ENCODE measurements around the gene GABRB2. TPM values are rescaled to one million over a fixed set of nuclear protein-coding genes. Genes with fewer than 3 reads are reported as not detected.
A peak's percentile ranks its signal among the peaks of the same experiment; 100 is the strongest.

The GABRB2 gene
- total and polyA plus RNA-seq, 9 donors: 0.21 to 3.9 (median 1.0) TPM

DNA sequence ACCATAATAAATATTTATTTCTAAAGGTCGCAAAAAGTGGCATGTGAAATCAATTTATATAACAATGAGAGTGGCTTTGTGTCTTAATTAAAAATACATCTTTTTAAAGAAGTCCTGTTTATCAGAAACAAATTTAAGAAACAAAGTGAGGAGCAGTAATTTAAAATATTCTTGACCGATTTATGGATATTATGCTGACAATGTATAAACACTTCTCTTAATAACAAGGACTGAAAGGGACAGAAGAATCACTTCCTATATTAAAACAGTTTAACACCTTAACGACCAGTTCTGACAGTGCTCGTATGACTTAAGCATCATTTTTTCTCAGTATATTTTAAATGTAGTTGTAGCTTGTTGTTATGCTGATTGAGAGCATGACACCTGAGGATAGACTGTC lies 149.1 kb downstream of the GABRB2 start:
- no peaks in the 10 kb centered on the region for H3K9me3 ChIP-seq (replicated peaks; ENCODE audit: control insufficient read depth, low read depth, low read length)
- no peak overlapping the region for H3K27ac ChIP-seq (ENCODE audit: low read length)
- DNase-seq: no peak
- no peaks in the 10 kb centered on the region for H3K36me3 ChIP-seq (ENCODE audit: control insufficient read depth, insufficient read depth, low read length)
- H3K4me1 ChIP-seq (ENCODE audit: control insufficient read depth, insufficient read depth, low read length): peaks cover under 1% of the 10 kb centered on the region
- no peaks in the 10 kb centered on the region for H3K27me3 ChIP-seq (ENCODE audit: control insufficient read depth, insufficient read depth, low read length)
- no peak overlapping the region for H3K4me3 ChIP-seq (ENCODE audit: low read length)
- WGBS (ENCODE audit: insufficient coverage): no CpG with 5 or more reads among the region's 4 CpGs

GRCh38 chr5:161396171-161396570 lies 150.4 kb downstream of the GABRB2 start:
- Histone ChIP-seq H3K9me3 (replicated peaks; ENCODE audit: control insufficient read depth, low read depth, low read length) (no peaks in the 10 kb centered on the region), H3K27ac (ENCODE audit: low read length) (no peak overlapping the region), H3K4me3 (ENCODE audit: low read length) (no peak overlapping the region), H3K27me3 (ENCODE audit: control insufficient read depth, insufficient read depth, low read length) (no peaks in the 10 kb centered on the region), H3K36me3 (ENCODE audit: control insufficient read depth, insufficient read depth, low read length) (no peaks in the 10 kb centered on the region), H3K4me1 (ENCODE audit: control insufficient read depth, insufficient read depth, low read length) (no peaks in the 10 kb centered on the region)
- WGBS (ENCODE audit: insufficient coverage): no CpG with 5 or more reads among the region's 3 CpGs
- peak; percentile 87 for DNase-seq

GRCh38 chr5:161391724-161392123 lies 154.8 kb downstream of the GABRB2 start:
- no CpG with 5 or more reads among the region's 1 CpG for WGBS (ENCODE audit: insufficient coverage)
- Histone ChIP-seq H3K4me3 (ENCODE audit: low read length) (no peak overlapping the region), H3K27me3 (ENCODE audit: control insufficient read depth, insufficient read depth, low read length) (no peaks in the 10 kb centered on the region), H3K27ac (ENCODE audit: low read length) (no peak overlapping the region), H3K36me3 (ENCODE audit: control insufficient read depth, insufficient read depth, low read length) (no peaks in the 10 kb centered on the region), H3K9me3 (replicated peaks; ENCODE audit: control insufficient read depth, low read depth, low read length) (no peaks in the 10 kb centered on the region), H3K4me1 (ENCODE audit: control insufficient read depth, insufficient read depth, low read length) (no peaks in the 10 kb centered on the region)
- DNase-seq: no peak

DNA sequence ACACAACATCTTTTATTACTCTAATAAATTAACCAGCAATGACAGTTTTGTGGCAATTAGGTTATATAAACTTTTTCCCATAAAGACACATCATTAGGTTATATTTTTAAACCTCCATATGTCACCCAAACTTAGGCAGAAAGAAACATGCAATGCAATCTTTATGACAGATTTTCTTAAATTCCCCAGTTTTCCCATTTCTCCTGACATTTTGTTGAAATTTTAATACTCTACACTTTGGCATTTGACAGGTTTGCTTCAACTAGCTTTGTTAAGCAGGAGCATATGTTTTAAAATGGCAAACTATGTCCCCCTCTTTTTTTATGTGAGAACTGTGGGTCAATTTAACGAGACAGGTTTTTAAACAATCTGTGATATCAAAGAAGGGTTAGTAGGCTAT lies 155.5 kb downstream of the GABRB2 start:
- Histone ChIP-seq H3K36me3 (ENCODE audit: control insufficient read depth, insufficient read depth, low read length) (no peaks in the 10 kb centered on the region), H3K4me1 (ENCODE audit: control insufficient read depth, insufficient read depth, low read length) (no peaks in the 10 kb centered on the region), H3K27me3 (ENCODE audit: control insufficient read depth, insufficient read depth, low read length) (no peaks in the 10 kb centered on the region), H3K9me3 (replicated peaks; ENCODE audit: control insufficient read depth, low read depth, low read length) (no peaks in the 10 kb centered on the region), H3K27ac (ENCODE audit: low read length) (no peak overlapping the region), H3K4me3 (ENCODE audit: low read length) (no peak overlapping the region)
- no peak for DNase-seq
- no CpG with 5 or more reads among the region's 1 CpG for WGBS (ENCODE audit: insufficient coverage)

DNA sequence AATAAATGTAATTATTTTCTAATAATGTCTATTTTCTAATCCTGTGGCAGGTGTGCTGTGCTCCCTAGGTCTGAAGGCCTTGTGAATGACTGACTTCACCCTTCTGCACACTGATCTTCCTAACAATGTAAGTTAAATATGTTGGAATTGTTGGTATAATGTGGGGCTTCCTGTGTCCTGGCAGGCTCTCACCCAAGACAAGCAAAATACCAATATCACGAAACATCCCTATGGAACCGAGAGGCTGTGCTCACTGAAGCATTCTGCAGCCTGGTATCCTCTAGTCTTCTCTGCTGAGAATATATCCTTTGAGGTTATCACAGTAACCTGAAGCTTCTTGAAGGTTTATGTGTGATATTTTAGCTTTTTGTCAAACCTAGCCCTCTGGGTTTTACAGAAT lies 159.4 kb downstream of the GABRB2 start:
- H3K9me3 ChIP-seq (replicated peaks; ENCODE audit: control insufficient read depth, low read depth, low read length): no peaks in the 10 kb centered on the region
- no peaks in the 10 kb centered on the region for H3K27me3 ChIP-seq (ENCODE audit: control insufficient read depth, insufficient read depth, low read length)
- WGBS (ENCODE audit: insufficient coverage): 60% methylated on average over 1 of the region's 2 CpGs
- H3K4me3 ChIP-seq (ENCODE audit: low read length): no peak overlapping the region
- no peaks in the 10 kb centered on the region for H3K36me3 ChIP-seq (ENCODE audit: control insufficient read depth, insufficient read depth, low read length)
- H3K4me1 ChIP-seq (ENCODE audit: control insufficient read depth, insufficient read depth, low read length): no peaks in the 10 kb centered on the region
- H3K27ac ChIP-seq (ENCODE audit: low read length): no peak overlapping the region
- DNase-seq: no peak

GRCh38 chr5:161385027-161385426 lies 161.5 kb downstream of the GABRB2 start:
- Histone ChIP-seq H3K36me3 (ENCODE audit: control insufficient read depth, insufficient read depth, low read length) (no peaks in the 10 kb centered on the region), H3K27me3 (ENCODE audit: control insufficient read depth, insufficient read depth, low read length) (no peaks in the 10 kb centered on the region), H3K4me1 (ENCODE audit: control insufficient read depth, insufficient read depth, low read length) (no peaks in the 10 kb centered on the region), H3K27ac (ENCODE audit: low read length) (no peak overlapping the region), H3K9me3 (replicated peaks; ENCODE audit: control insufficient read depth, low read depth, low read length) (no peaks in the 10 kb centered on the region), H3K4me3 (ENCODE audit: low read length) (no peak overlapping the region)
- DNase-seq: peak; percentile 67
- WGBS (ENCODE audit: insufficient coverage): 38% methylated on average over 3 of the region's 4 CpGs

DNA sequence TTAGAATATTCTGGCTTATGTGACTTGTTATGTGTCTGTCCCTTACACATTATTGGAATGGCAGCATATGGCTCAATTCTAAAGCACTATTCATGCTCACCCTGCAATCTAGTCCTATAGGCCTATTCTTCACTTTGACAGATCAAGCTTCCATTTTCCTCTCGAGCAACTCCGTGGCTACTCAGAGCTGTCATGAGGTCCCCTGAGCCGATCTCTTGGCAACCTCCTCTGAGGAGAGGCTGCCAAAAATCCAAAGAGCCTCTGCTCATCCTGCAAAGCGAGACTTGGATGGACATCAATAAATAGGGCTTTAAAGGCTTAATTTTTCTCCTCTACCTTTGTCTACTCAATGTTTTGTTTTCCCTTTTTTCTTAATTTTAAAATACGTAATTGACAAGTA lies 163.8 kb downstream of the GABRB2 start:
- H3K27ac ChIP-seq (ENCODE audit: low read length): no peak overlapping the region
- no peaks in the 10 kb centered on the region for H3K27me3 ChIP-seq (ENCODE audit: control insufficient read depth, insufficient read depth, low read length)
- DNase-seq: peak; percentile 39
- H3K9me3 ChIP-seq (replicated peaks; ENCODE audit: control insufficient read depth, low read depth, low read length): no peaks in the 10 kb centered on the region
- WGBS (ENCODE audit: insufficient coverage): 28% methylated on average over 3 of the region's 5 CpGs
- H3K4me1 ChIP-seq (ENCODE audit: control insufficient read depth, insufficient read depth, low read length): no peaks in the 10 kb centered on the region
- no peaks in the 10 kb centered on the region for H3K36me3 ChIP-seq (ENCODE audit: control insufficient read depth, insufficient read depth, low read length)
- no peak overlapping the region for H3K4me3 ChIP-seq (ENCODE audit: low read length)

- peak; percentile 28 for DNase-seq
- Histone ChIP-seq H3K4me3 (ENCODE audit: low read length) (no peak overlapping the region), H3K9me3 (replicated peaks; ENCODE audit: control insufficient read depth, low read depth, low read length) (no peaks in the 10 kb centered on the region), H3K27ac (ENCODE audit: low read length) (no peak overlapping the region), H3K36me3 (ENCODE audit: control insufficient read depth, insufficient read depth, low read length) (no peaks in the 10 kb centered on the region), H3K4me1 (ENCODE audit: control insufficient read depth, insufficient read depth, low read length) (no peaks in the 10 kb centered on the region), H3K27me3 (ENCODE audit: control insufficient read depth, insufficient read depth, low read length) (no peaks in the 10 kb centered on the region)
- WGBS (ENCODE audit: insufficient coverage): 25% methylated on average over 1 of the region's 1 CpG
Measured at GRCh38 chr5:161380486-161380885, 166.0 kb downstream of the GABRB2 start.

- Histone ChIP-seq H3K4me3 (ENCODE audit: low read length) (no peak overlapping the region), H3K27me3 (ENCODE audit: control insufficient read depth, insufficient read depth, low read length) (no peaks in the 10 kb centered on the region), H3K4me1 (ENCODE audit: control insufficient read depth, insufficient read depth, low read length) (no peaks in the 10 kb centered on the region), H3K27ac (ENCODE audit: low read length) (no peak overlapping the region), H3K9me3 (replicated peaks; ENCODE audit: control insufficient read depth, low read depth, low read length) (no peaks in the 10 kb centered on the region), H3K36me3 (ENCODE audit: control insufficient read depth, insufficient read depth, low read length) (no peaks in the 10 kb centered on the region)
- DNase-seq: no peak
- no CpG with 5 or more reads among the region's 1 CpG for WGBS (ENCODE audit: insufficient coverage)
Measured at GRCh38 chr5:161378701-161379100, 167.8 kb downstream of the GABRB2 start.

DNA sequence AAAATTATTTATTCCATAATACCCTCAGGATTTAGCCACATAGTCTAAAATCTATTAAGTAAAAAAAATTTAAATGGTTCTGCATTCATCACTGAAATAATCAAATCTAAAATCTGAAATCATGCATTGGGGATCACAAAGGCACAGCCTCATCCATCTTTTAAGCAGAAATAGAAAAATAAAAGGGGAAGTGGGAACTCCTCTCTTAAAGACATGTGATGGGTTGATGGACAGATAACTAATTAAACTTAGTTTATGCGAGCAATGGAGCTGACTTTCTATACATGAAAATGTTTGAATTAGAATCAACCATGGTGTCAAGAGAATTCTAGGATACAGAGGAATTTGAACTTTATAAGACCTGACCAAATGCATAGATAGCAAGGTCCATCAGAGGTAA lies 170.5 kb downstream of the GABRB2 start:
- no peaks in the 10 kb centered on the region for H3K27me3 ChIP-seq (ENCODE audit: control insufficient read depth, insufficient read depth, low read length)
- no peaks in the 10 kb centered on the region for H3K36me3 ChIP-seq (ENCODE audit: control insufficient read depth, insufficient read depth, low read length)
- no peak for DNase-seq
- H3K27ac ChIP-seq (ENCODE audit: low read length): no peak overlapping the region
- no peaks in the 10 kb centered on the region for H3K4me1 ChIP-seq (ENCODE audit: control insufficient read depth, insufficient read depth, low read length)
- no peak overlapping the region for H3K4me3 ChIP-seq (ENCODE audit: low read length)
- no peaks in the 10 kb centered on the region for H3K9me3 ChIP-seq (replicated peaks; ENCODE audit: control insufficient read depth, low read depth, low read length)
- WGBS (ENCODE audit: insufficient coverage): no CpG with 5 or more reads among the region's 1 CpG

DNA sequence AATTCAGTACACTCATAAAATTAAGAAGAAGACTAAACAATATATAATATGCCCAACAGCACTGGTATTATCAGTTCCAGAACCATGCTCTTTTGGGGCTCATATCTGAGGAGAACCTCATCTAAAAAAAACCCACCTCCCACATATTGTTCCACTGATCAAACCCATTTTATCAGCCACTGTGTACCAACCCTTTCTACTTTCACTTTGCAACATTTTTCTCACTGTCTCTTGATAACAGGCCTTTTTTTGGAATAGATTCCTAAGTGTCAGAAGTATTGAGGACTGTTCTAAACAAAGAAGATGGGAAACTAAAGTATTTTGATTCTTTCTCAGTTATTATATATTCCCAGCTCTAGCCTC lies 173.2 kb downstream of the GABRB2 start:
- H3K27ac ChIP-seq (ENCODE audit: low read length): no peak overlapping the region
- H3K4me1 ChIP-seq (ENCODE audit: control insufficient read depth, insufficient read depth, low read length): no peaks in the 10 kb centered on the region
- no peaks in the 10 kb centered on the region for H3K27me3 ChIP-seq (ENCODE audit: control insufficient read depth, insufficient read depth, low read length)
- H3K36me3 ChIP-seq (ENCODE audit: control insufficient read depth, insufficient read depth, low read length): no peaks in the 10 kb centered on the region
- H3K4me3 ChIP-seq (ENCODE audit: low read length): no peak overlapping the region
- H3K9me3 ChIP-seq (replicated peaks; ENCODE audit: control insufficient read depth, low read depth, low read length): no peaks in the 10 kb centered on the region
- no peak for DNase-seq

Data from muscle of leg (tissue), 11 donors.